ENCODE results near the gene THAP12. TPM values are rescaled to one million over a fixed set of nuclear protein-coding genes. Genes with fewer than 3 reads are reported as not detected.
"Not testable (repeated sequence)": the region's sequence is repeated elsewhere in the genome, so short reads cannot be mapped to it uniquely, and the experiment has no call there.

Gene THAP12
- total RNA-seq, 1 experiment from 2014 or later = 27.6 TPM

- TF ChIP-seq SMAD3 (CRISPR knock-in tag; IDR thresholded peaks at IDR 0.05; ENCODE audit: borderline replicate concordance) = no peak
- TF ChIP-seq NR2C2 (CRISPR knock-in tag; IDR thresholded peaks at IDR 0.05) = no peak
- no peak for TF ChIP-seq ZMAT4 (CRISPR knock-in tag; IDR thresholded peaks at IDR 0.05)
- TF ChIP-seq JAZF1 (CRISPR knock-in tag; IDR thresholded peaks at IDR 0.05) = no peak
- TF ChIP-seq CDX4 (CRISPR knock-in tag; IDR thresholded peaks at IDR 0.05; ENCODE audit: borderline replicate concordance) = no peak
- TF ChIP-seq SMAD4 (CRISPR knock-in tag; IDR thresholded peaks at IDR 0.05) = no peak
- no peak for TF ChIP-seq ZSCAN18 (CRISPR knock-in tag; IDR thresholded peaks at IDR 0.05)
- TF ChIP-seq ZNF423 (CRISPR knock-in tag; IDR thresholded peaks at IDR 0.05) = no peak
- no peak for TF ChIP-seq ELF4 (CRISPR knock-in tag; IDR thresholded peaks at IDR 0.05; ENCODE audit: low read depth)
Observed at GRCh38 chr11:76320929-76321328, 60.0 kb downstream of the THAP12 start (continued).

GRCh38 chr11:76319798-76320197, 61.1 kb downstream of the THAP12 start:
- Mint-ChIP-seq H3K27me3 (ENCODE audit: low read depth) (peaks cover 45% of the 10 kb centered on the region), H3K4me1 (peaks cover 18% of the 10 kb centered on the region)
- CTCF ChIA-PET = interaction anchor here (1.0 to 8.7 kb wide), 11 partner anchors 9 to 198 kb away, joined by 3 to 219 read pairs (median 7); partner anchors contain the start of gene WNT11
- DNase-seq (ENCODE audit: low spot score); POLR2A ChIA-PET; ATAC-seq; H3K4me3 Mint-ChIP-seq; H3K36me3 Mint-ChIP-seq; H3K27ac Mint-ChIP-seq; H3K9me3 Mint-ChIP-seq: not testable (repeated sequence)

GRCh38 chr11:76318744-76319384, 62.1 kb downstream of the THAP12 start:
- no peak overlapping the region for H3K27ac Mint-ChIP-seq
- TF ChIP-seq E2F4 (CRISPR knock-in tag; IDR thresholded peaks at IDR 0.05; ENCODE audit: borderline replicate concordance, low read depth) = no peak
- TF ChIP-seq NFE2L1 (CRISPR knock-in tag; IDR thresholded peaks at IDR 0.05) = no peak
- no peak for TF ChIP-seq ZNF423 (CRISPR knock-in tag; IDR thresholded peaks at IDR 0.05)
- TF ChIP-seq NFYB (CRISPR knock-in tag; conservative IDR thresholded peaks at IDR 0.05; ENCODE audit: low read depth) = no peak
- TF ChIP-seq CTCF (IDR thresholded peaks at IDR 0.05) = peak; percentile 93
- TF ChIP-seq JUN (CRISPR knock-in tag; IDR thresholded peaks at IDR 0.05) = no peak
- TF ChIP-seq ZNF121 (CRISPR knock-in tag; IDR thresholded peaks at IDR 0.05) = peak; percentile 96
- no peak for TF ChIP-seq GTF2I (CRISPR knock-in tag; conservative IDR thresholded peaks at IDR 0.05)
- TF ChIP-seq MYBL2 (CRISPR knock-in tag; IDR thresholded peaks at IDR 0.05) = no peak
- TF ChIP-seq ELF4 (CRISPR knock-in tag; IDR thresholded peaks at IDR 0.05; ENCODE audit: low read depth) = no peak
- no peak for TF ChIP-seq NFATC4 (CRISPR knock-in tag; IDR thresholded peaks at IDR 0.05)
- TF ChIP-seq HMGA2 (CRISPR knock-in tag; IDR thresholded peaks at IDR 0.05) = no peak
- DNase-seq (ENCODE audit: low spot score) = peak; percentile 94
- peak; percentile 88 for ATAC-seq
- ChIA-PET CTCF (interaction anchor here (0.6 to 8.7 kb wide), 36 partner anchors 10 to 422 kb away, joined by 3 to 219 read pairs (median 4); partner anchors contain the start of gene WNT11), POLR2A (no interaction called here)
- no peaks in the 10 kb centered on the region for H3K36me3 Mint-ChIP-seq
- no peak overlapping the region for H3K4me3 Mint-ChIP-seq
- peaks cover 41% of the 10 kb centered on the region for H3K27me3 Mint-ChIP-seq (ENCODE audit: low read depth)
- no peaks in the 10 kb centered on the region for H3K9me3 Mint-ChIP-seq
- H3K4me1 Mint-ChIP-seq = peaks cover 24% of the 10 kb centered on the region
